HG02588 (cell line): ENCODE measurements around the gene PCDHB14.
"Not testable (repeated sequence)": the region's sequence is repeated elsewhere in the genome, so short reads cannot be mapped to it uniquely, and the experiment has no call there.

ENCODE experiments used
- ATAC-seq: cut with Tn5 transposase; IDR thresholded peaks from one replicate; pipeline ENCODE4 v1.9.1; 2021; ENCODE audit warnings: mild to moderate bottlenecking, moderate library complexity; ENCODE audit not compliant: unreplicated experiment

The PCDHB14 gene

DNA sequence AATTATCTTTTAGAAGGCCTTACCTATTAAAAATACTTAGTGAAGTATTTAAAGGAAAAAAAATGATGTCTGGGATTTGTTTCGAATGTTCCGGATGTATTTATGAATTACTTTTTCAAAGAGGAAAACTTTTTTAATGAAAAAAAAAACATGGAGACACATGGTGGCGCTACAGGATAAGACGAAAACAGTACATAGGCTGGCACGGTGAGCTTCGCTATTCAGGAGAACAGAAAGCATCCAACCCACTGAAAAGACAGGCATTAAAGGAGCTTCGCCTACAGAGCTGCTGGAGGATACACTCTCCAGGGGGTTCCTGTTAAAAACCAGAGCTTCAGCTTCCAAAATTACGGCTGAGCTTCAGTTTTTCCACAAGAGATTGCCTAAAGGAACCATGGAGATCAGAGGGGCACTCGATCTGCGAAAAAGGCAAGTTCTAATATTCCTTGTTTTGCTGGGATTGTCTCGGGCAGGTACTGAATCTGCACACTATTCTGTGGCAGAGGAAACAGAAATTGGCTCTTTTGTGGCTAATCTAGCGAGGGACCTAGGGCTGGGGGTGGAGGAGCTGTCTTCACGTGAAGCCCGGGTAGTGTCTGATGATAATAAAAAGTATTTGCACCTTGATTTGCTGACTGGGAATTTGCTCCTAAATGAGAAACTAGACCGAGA lies at the start of gene PCDHB14:
Gene PCDHB14 (plus strand): TSS at position 232 of the 672 bp plus-strand sequence. CDS start 163 bp downstream, at position 395.
- ATAC-seq: no peak

DNA sequence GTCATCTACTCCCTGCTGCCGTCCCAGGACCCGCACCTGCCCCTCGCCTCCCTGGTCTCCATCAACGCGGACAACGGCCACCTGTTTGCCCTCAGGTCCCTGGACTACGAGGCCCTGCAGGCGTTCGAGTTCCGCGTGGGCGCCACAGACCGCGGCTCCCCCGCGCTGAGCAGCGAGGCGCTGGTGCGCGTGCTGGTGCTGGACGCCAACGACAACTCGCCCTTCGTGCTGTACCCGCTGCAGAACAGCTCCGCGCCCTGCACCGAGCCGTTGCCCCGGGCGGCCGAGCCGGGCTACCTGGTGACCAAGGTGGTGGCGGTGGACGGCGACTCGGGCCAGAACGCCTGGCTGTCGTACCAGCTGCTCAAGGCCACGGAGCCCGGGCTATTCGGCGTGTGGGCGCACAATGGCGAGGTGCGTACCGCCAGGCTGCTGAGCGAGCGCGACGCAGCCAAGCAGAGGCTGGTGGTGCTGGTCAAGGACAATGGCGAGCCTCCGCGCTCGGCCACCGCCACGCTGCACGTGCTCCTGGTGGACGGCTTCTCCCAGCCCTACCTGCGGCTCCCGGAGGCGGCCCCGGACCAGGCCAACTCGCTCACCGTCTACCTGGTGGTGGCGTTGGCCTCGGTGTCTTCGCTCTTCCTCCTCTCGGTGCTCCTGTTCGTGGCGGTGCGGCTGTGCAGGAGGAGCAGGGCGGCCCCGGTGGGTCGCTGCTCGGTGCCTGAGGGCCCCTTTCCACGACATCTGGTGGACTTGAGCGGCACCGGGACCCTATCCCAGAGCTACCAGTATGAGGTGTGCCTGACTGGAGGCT lies 48.6 kb upstream of the PCDHB14 start:
- not testable (repeated sequence) for ATAC-seq

DNA sequence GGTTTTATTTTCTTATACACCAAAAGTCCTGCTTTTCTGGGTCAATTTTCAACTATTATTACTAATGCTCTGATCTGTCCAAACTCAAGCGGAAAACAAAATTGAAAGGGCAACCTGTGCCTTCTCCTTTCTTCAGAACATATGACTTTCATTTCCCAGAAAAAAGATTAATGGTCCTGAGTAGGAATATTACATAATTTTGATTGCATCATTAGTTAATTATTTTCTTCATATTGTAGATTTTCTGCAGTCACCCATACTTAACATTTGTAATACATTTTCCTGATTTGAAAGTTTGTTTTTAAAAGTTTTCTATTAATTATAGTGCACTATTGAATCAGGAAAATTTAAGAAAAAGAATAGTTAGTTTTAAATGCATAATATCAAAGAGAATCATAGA lies 47.2 kb upstream of the PCDHB14 start:
- no peak for ATAC-seq

DNA sequence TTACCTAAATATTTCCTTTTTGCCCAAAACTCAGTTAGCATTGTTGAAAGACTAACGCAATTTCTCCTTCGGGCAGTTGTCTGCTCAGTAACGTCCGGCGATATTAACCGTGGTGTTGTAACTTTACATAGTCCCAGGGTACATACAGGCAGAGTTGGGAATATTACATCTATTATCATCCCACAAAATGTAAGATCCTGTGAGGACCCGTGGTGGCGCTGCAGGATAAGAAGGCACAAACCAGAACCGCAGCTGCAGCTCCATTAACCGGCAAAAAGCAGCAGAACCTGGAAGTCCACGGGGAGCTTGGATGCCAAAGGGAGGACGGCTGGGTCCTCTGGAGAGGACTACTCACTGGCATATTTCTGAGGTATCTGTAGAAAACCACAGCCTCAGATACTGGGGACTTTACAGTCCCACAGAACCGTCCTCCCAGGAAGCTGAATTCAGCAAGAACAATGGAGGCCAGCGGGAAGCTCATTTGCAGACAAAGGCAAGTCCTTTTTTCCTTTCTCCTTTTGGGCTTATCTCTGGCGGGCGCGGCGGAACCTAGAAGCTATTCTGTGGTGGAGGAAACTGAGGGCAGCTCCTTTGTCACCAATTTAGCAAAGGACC lies 45.5 kb upstream of the PCDHB14 start, which contains the start of gene PCDHB8:
Gene PCDHB8 (plus strand): TSS at position 214 of the 615 bp plus-strand sequence. CDS start 245 bp downstream, at position 459.
- not testable (repeated sequence) for ATAC-seq

- not testable (repeated sequence) for ATAC-seq
Measured at GRCh38 chr5:141179371-141179770, 43.8 kb upstream of the PCDHB14 start.

DNA sequence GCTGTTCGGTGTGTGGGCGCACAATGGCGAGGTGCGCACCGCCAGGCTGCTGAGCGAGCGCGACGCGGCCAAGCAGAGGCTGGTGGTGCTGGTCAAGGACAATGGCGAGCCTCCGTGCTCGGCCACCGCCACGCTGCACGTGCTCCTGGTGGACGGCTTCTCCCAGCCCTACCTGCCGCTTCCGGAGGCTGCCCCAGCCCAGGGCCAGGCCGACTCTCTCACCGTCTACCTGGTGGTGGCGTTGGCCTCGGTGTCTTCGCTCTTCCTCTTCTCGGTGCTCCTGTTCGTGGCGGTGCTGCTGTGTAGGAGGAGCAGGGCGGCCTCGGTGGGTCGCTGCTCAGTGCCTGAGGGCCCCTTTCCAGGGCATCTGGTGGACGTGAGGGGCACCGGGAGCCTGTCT lies 43.3 kb upstream of the PCDHB14 start:
- not testable (repeated sequence) for ATAC-seq

- no peak for ATAC-seq
Measured at GRCh38 chr5:141180313-141180712, 42.8 kb upstream of the PCDHB14 start.

GRCh38 chr5:141182248-141182647 lies 40.9 kb upstream of the PCDHB14 start, which contains the start of gene PCDHB16:
PCDHB16 (plus strand) TSS chr5:141182387; CDS start chr5:141182560, 173 bp downstream.
- no peak for ATAC-seq

DNA sequence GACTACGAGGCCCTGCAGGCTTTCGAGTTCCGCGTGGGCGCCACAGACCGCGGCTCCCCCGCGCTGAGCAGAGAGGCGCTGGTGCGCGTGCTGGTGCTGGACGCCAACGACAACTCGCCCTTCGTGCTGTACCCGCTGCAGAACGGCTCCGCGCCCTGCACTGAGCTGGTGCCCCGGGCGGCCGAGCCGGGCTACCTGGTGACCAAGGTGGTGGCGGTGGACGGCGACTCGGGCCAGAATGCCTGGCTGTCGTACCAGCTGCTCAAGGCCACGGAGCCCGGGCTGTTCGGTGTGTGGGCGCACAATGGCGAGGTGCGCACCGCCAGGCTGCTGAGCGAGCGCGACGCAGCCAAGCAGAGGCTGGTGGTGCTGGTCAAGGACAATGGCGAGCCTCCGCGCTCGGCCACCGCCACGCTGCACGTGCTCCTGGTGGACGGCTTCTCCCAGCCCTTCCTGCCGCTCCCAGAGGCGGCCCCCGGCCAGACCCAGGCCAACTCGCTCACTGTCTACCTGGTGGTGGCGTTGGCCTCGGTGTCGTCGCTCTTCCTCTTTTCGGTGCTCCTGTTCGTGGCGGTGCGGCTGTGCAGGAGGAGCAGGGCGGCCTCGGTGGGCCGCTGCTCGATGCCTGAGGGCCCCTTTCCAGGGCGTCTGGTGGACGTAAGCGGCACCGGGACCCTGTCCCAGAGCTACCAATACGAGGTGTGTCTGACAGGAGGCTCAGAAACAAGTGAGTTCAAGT lies 38.9 kb upstream of the PCDHB14 start:
- ATAC-seq: not testable (repeated sequence)

DNA sequence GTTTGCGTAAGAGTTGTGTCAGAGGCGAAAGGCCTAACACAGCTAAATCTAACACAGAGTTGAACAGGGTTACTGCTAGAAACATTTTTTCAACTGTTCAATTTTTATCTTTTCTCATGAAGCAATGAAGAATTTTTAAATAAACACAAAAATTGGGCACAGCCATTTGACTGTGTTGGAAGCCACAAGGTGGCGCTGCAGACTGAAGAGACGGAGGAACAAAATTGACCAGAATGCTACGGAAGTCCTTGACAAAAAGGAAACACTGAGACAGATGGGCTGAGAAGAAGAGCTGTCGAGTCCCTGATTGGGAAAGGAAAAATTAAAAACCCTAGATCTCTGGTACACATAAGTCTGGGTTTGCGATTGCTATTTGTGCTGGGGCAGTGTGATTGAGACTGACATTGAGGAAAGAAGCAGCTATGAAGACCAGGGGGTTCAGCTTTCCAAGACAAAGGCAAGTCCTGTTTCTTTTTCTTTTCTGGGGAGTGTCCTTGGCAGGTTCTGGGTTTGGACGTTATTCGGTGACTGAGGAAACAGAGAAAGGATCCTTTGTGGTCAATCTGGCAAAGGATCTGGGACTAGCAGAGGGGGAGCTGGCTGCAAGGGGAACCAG lies 36.1 kb upstream of the PCDHB14 start, which contains the start of gene PCDHB9:
Gene PCDHB9 (plus strand): TSS at position 265 of the 616 bp plus-strand sequence. CDS start 158 bp downstream, at position 423.
- no peak for ATAC-seq

DNA sequence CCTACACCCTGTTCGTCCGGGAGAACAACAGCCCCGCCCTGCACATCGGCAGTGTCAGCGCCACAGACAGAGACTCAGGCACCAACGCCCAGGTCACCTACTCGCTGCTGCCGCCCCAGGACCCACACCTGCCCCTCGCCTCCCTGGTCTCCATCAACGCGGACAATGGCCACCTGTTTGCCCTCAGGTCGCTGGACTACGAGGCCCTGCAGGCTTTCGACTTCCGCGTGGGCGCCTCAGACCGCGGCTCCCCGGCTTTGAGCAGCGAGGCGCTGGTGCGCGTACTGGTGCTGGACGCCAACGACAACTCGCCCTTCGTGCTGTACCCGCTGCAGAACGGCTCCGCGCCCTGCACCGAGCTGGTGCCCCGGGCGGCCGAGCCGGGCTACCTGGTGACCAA lies 34.5 kb upstream of the PCDHB14 start:
- ATAC-seq: not testable (repeated sequence)

DNA sequence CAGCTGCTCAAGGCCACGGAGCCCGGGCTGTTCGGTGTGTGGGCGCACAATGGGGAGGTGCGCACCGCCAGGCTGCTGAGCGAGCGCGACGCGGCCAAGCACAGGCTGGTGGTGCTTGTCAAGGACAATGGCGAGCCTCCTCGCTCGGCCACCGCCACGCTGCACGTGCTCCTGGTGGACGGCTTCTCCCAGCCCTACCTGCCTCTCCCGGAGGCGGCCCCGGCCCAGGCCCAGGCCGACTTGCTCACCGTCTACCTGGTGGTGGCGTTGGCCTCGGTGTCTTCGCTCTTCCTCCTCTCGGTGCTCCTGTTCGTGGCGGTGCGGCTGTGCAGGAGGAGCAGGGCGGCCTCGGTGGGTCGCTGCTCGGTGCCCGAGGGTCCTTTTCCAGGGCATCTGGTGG lies 34.0 kb upstream of the PCDHB14 start:
- ATAC-seq: not testable (repeated sequence)

DNA sequence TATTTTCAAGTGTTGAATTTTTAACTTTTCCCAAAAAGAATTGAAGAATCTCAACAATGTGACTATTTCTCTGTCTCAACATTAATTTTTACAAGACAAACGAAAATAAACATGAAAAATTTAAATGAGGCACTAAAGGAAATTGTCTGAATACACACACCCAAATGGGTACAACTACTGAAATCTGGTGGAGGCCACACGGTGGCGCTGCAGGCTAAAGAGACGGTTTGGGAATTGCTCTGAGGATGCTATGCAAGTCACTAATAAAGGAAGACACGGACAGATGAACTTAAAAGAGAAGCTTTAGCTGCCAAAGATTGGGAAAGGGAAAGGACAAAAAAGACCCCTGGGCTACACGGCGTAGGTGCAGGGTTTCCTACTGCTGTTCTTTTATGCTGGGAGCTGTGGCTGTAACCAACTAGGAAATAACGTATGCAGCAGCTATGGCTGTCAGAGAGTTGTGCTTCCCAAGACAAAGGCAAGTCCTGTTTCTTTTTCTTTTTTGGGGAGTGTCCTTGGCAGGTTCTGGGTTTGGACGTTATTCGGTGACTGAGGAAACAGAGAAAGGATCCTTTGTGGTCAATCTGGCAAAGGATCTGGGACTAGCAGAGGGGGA lies 30.9 kb upstream of the PCDHB14 start, which contains the start of gene PCDHB10:
Gene PCDHB10 (plus strand): TSS at position 244 of the 616 bp plus-strand sequence. CDS start 200 bp downstream, at position 444.
- no peak for ATAC-seq

DNA sequence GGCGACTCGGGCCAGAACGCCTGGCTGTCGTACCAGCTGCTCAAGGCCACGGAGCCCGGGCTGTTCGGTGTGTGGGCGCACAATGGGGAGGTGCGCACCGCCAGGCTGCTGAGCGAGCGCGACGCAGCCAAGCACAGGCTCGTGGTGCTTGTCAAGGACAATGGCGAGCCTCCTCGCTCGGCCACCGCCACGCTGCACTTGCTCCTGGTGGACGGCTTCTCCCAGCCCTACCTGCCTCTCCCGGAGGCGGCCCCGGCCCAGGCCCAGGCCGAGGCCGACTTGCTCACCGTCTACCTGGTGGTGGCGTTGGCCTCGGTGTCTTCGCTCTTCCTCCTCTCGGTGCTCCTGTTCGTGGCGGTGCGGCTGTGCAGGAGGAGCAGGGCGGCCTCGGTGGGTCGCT lies 28.8 kb upstream of the PCDHB14 start:
- not testable (repeated sequence) for ATAC-seq

- ATAC-seq: no peak
Measured at GRCh38 chr5:141196363-141196762, 26.8 kb upstream of the PCDHB14 start.

- ATAC-seq: no peak
Measured at GRCh38 chr5:141199359-141200235, 23.5 kb upstream of the PCDHB14 start, which contains the start of gene PCDHB11. PCDHB11 (plus strand) TSS chr5:141199627; CDS start chr5:141199775, 148 bp downstream.

DNA sequence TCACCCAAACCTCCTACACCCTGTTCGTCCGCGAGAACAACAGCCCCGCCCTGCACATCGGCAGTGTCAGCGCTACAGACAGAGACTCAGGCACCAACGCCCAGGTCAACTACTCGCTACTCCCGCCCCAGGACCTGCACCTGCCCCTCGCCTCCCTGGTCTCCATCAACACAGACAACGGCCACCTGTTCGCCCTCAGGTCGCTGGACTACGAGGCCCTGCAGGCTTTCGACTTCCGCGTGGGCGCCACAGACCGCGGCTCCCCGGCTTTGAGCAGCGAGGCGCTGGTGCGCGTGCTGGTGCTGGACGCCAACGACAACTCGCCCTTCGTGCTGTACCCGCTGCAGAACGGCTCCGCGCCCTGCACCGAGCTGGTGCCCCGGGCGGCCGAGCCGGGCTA lies 22.0 kb upstream of the PCDHB14 start:
- ATAC-seq: not testable (repeated sequence)

GRCh38 chr5:141201646-141202045 lies 21.5 kb upstream of the PCDHB14 start:
- ATAC-seq: not testable (repeated sequence)
